ENCODE results near the gene FNIP2.
"Not testable (repeated sequence)": the region's sequence is repeated elsewhere in the genome, so short reads cannot be mapped to it uniquely, and the experiment has no call there.

The FNIP2 gene

DNA sequence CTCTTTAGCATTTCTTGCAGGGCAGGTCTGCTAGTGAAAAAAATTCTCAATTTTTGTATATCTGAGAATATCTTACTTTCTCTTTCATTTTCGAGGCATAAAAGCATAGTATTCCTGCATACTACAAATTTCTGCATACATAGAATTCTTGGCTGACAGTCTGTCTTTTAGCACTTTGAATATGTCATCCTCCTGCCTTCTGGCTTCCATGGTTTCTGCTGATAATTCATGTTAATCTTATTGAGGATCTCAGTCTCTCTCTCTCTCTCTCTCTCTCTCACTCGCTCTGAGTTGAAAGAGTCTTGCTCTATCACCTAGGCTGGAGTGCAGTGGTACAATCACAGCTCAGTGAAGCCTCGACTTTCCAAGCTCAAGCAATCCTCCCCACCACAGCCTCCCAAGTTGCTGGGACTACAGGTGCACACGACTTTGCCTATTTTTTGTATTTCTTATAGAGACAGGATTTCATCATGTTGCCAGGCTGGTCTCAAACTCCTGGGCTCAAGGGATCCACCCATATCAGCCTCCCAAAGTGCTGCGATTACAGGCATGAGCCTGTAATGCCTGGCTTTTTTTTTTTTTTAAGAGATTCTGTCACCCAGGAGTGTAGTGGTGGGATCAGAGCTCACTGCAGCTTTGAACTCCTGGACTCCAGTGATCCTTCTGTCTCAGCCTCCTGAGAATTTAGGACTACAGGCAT, 161.3 kb downstream of the FNIP2 start:
- peak; percentile 51 for DNase-seq

DNA sequence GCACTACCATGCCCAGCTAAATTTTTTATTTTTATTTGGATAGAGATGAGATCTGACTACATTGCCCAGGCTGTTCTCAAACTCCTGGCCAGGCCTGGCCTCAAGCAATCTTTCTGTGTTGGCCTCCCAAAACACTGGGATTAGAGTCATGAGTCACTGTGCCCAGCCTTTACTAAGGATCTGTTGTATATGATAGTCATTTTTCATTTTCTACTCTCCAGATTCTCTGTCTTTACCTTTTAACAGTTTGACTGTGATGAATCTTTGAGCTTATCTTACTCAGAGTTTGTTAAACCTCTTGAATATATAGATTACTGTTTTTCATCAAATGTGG, 161.8 kb downstream of the FNIP2 start:
- no peak for DNase-seq

DNA sequence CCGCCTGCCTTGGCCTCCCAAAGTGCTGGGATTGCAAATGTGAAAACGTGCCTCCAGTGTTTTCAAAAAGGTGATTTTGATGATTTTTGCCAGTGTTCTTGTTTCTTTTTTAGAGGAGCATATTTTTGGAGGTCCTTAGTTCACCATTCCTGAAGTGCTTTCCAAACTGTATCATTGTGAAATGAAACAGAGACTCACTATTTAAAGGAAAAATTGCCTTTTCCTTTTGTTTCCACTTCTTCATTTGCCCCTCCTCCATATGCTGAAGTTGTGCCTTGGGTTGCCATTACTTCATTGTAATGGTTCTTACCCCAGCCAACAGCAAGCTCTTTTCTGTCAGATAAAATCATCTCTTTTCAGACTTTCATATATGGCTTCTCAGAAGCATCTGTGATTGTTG, 164.4 kb downstream of the FNIP2 start:
- DNase-seq, result no peak

DNA sequence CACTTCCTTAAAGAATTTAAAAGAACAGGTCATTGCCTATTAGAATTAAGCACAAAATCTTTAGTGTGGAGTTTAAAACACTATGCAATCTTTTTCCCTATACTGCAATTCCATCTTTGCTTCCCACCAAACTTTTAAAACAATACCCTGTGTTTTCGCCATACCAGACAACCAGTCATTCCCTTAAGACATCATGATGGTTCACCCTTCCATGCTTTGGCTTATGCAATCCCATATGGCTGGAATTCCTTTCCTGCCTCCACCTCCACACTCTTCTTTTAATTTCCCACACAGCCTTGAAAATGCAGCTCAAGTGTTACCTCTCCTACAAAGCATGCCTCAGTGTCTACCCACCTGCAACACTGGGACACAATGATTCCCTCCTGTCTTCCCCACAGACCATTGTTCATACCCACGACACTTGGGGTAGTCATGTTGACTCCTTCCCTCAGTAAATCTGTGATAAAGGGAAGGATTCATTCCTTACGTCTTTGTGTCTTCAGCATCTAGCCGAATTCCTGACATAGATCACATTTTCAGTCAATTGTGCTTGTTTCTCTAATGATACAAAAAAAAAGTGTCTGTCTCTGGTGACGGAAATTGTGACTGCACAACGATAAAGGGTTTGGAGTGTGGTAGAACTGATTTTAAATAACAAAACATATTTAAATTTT, 166.3 kb downstream of the FNIP2 start:
- no peak for DNase-seq

DNA sequence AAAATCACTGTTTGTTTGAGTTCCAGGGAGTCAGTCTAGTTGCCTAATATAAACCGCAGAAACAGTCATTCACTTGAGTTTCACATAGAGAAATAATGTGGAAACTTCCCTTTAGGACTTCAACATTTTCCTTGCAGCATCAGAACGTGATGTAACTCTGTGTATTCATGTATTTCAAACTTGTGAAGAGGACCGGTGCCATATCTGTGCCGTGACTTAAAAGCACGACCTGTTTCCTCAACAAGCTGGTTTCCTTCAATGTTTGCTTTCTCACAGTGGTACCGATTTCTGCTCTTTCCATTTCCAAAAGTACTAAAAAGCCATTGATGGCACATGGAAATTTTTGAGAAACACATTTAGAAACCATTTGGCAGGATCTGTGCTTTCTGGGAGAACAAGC, 167.4 kb downstream of the FNIP2 start:
- no peak for DNase-seq

DNA sequence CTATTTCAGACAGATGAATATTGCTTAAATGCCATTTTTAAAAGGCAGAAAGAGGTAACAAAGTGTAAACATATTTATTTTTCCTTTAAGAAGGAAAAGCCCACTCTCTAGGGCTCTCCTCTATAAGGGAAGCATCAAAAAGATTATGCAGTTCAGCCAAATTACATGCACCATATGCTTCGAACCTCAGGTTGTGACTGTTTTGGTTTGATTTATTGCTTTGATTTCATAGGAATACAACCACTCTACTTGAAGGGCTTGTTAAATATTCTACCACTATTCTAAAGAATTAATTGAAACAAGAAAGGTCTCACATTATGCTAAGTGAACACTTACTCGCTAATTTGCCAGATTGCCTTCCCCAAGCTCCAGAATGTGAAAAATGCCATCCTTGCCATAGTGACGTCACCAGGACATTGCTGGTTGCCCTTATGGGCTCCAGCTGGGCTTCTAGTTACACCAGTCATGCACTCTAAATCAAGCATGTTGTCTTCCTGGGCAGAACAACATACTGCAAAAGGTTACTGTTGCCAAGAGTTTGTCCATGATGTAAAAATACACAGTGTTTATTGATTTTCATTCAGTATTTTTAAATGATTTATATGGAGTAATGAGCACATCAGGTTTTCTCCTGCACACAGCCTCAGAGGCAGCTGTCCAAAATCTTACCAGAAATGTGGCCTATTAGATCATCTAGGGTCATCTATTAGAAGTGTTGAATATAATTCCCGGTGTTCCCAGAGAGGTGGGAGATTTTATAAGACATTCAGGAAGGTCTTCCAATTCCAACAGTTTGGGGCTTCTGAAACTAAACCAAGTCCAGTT, 169.6 kb downstream of the FNIP2 start:
- DNase-seq, result no peak

DNA sequence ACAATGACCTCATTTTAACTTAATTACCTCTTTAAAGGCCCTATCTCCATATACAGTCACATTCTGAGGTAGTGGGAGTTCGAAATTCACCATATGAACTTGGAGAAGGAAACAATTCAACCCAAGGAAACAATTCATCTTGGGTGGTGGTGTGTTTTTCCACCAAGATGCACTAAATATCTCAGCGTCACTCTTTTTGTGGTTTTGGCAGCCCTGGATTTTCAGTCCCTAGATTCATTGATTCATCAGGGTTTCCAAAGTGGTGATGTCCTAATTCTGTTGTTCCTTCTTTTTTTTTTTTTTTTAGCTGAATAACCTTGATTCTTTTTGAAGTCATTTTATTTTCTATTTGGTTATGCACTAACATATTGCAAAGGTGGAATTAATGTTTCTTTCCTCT, 171.4 kb downstream of the FNIP2 start:
- no peak for DNase-seq

DNA sequence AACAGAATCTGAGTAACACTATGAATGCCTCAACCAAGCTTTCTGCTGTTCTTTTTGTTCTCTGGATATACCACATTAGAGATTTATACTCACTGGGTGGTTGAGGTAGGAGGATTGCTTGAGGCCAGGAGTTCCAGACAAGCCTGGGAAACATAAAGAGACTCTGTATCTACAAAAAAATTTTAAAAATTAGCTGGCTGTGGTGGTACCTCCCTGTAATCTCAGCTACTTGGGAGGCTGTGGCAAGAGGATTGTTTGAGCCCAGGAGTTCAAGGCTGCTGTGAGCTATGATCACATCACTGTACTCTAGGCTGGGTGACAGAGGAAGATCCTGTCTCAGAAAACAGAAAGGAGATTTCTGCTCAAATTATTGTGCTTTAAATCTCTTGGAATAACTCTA, 172.5 kb downstream of the FNIP2 start:
- DNase-seq, result no peak

DNA sequence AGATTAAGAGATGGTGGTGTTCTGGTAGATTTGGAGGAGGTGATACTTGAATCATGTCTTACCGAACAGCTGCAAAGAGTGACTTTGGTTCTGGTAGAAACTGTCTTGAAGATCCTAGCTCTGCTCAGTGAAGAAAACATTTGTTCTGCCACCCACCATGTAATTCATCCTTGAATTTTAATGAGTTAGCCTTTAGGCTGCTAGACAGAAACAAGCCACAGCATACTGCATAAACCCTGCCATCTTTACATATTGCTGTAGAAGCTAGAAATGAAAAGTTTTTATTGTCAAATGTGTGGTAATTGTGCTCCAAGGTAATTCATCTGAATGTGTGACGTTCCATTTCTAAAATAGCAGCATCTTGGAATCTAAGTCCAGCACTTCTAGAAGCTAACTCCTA, 173.1 kb downstream of the FNIP2 start:
- DNase-seq, result no peak

DNA sequence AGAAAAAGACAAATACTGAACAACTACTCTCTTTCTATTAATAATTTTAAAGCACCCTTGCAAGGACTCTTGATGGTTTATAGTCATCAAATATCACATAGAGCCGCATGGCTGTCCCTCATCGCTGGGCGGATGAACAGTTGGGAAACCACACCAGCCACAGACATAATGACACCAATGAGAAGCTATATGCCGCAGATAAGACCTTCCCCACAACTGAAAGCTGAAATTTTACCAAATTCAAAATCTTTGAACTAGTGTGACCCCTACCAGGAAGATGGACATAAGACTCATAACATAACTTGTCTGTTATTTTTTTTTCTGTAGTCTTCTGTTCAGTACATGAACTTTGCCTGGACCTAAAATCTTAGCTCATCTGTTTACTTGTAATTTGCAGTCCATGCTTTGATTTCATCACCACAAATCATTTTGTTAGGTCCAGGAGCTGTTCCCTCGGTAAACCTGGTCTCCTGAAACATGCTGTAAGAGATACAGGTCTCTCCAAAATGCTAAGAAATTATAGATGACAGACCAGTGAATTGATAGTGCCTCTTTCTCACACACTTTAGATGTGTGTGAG, 176.8 kb downstream of the FNIP2 start:
- DNase-seq, result peak; percentile 65

DNA sequence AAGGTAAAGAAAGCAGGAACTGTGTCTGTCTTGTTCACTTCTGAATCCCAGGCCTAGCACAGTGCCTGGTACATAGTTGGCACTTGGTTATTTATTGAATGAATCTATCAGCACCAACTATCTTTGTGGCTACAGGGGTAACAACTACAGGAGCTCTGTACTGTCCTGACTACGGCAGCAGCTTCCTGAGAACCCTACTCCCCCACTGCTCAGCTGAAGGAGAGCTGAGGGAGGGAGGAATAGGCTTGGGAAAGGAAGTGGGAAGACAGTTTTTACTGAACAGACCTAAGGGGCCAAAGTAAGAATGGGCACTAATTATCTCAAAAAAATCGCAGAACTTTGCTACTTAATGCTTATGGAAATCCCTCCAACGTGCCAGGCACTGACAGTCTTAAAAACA, 178.0 kb downstream of the FNIP2 start:
- DNase-seq, result no peak

DNA sequence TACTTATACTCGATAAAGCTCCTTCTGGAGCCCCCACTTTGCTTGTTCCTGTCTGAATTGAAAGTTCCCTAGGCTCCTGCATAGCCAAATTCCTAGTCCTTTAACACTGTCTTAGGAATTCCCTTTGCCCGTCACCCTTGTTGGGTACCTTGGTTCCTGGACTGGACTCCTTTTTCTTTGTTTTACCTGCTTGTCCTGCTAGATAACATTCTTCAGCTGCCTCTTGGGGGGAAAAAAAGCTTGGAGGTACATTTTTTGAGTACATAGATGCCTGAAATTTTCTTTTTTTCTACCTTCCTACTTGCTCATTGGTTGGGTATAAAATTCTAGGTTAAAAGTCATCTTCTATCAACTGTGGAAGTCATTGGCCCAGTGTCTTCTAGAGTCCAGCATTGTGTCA, 179.2 kb downstream of the FNIP2 start:
- DNase-seq, result no peak

DNA sequence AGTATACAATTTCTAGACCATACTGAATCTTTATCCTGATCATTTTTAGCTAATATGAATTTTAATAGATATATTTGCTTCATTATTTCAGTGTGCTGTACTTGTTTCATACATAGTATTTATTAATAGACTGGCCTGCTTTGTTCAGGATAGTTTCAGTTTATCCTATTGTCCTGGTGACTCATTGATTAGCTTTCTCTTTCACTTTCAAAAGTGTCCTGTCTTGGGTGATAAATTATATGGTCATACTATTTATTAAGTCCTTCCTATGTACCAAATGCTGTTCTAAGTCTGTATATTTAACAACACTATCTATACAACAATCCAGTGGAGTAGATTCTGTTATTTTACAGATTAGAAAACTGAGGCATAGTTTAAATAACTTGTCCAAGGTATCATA, 180.3 kb downstream of the FNIP2 start:
- peak; percentile 28 for DNase-seq

DNA sequence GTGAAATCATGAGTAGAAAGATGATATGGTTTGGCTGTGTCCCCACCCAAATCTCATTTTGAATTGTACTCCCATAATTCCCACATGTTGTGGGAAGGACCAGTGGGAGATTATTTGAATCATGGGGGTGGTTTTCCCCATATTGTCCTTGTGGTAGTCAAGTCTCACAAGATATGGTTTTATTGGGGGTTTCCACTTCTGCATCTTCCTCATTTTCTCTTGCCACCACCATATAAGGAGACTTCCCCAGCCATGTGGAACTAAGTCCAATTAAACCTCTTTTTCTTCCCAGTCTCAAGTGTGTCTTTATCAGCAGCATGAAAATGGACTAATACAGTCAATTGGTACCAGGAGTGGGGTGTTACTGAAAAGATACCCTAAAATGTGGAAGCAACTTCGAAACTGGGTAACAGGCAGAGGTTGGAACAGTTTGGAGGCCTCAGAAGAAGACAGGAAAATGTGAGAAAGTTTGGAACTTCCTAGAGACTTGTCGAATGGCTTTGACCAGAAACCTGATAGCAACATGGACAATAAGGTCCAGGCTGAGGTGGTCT, 183.5 kb downstream of the FNIP2 start:
- not testable (repeated sequence) for DNase-seq

DNA sequence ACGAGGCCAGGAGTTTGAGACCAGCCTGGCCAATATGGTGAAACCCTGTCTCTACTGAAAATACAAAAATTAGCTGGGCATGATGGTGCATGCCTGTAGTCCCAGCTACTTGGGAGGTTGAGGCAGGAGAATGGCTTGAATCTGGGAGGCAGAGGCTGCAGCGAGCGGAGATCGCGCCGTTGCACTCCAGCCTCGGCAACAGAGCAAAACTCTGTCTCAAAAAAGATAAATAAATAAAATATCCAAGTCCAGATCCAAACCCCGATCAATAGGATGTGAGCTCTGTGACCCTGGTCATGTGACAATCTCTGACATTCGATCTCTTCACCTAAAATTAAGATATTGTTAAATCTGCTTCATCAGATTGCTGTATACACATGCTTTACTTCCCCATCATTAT, 187.5 kb downstream of the FNIP2 start:
- DNase-seq, result not testable (repeated sequence)

DNA sequence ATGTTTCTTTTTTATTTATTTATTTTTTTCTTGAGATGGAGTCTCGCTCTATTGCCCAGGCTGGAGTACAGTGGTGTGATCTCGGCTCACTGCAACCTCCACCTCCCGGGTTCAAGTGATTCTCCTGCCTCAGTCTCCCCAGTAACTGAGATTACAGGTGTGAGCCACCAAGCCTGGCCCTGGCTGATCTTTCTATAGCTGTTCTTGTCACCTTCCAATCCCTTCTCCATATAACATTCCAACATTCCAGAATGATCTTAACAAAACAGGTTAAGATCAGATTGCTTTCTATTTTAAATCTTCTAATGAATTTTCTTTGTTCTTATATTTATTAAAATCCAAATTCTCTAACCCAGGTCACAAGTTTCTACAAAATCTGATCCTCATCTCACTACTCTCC, 188.1 kb downstream of the FNIP2 start:
- DNase-seq, result not testable (repeated sequence)

Measured in hematopoietic multipotent progenitor cell treated with erythropoietin and hydrocortisone succinate and interleukin-3 and kit ligand, for 8 days (in vitro differentiated cells).